PFSK-1 (cell line): ENCODE measurements around the gene MIOX.

Experiments used
- FOXP2 ChIP-seq: optimal IDR thresholded peaks from 2 replicates; pipeline ENCODE3; 2011; ENCODE audit warnings: borderline replicate concordance, control low read depth, inconsistent platforms; ENCODE audit not compliant: insufficient read depth; ENCODE audit errors: extremely low read length, extremely low read depth
- POLR2AphosphoS5 ChIP-seq: IDR thresholded peaks from 2 replicates; pipeline ENCODE4 v1.6.1; 2012; ENCODE audit warnings: low read depth, mild to moderate bottlenecking, control low read depth, low read length, moderate library complexity
- REST ChIP-seq, 2 experiments: IDR thresholded peaks; 2 replicates each; pipeline versions ENCODE4 v1.6.1 to v1.8.0; 2011 to 2012; ENCODE audit warnings: low read depth in 2 of 2, low read length in 2 of 2, control low read depth in 1 of 2, inconsistent platforms in 1 of 2, mild to moderate bottlenecking in 1 of 2, moderate library complexity in 1 of 2; ENCODE audit not compliant: insufficient read depth in 1 of 2
- SIN3A ChIP-seq: IDR thresholded peaks from 2 replicates; pipeline ENCODE4 v1.6.1; 2012; ENCODE audit warnings: mild to moderate bottlenecking, low read length, moderate library complexity, borderline replicate concordance; ENCODE audit not compliant: insufficient read depth

DNA sequence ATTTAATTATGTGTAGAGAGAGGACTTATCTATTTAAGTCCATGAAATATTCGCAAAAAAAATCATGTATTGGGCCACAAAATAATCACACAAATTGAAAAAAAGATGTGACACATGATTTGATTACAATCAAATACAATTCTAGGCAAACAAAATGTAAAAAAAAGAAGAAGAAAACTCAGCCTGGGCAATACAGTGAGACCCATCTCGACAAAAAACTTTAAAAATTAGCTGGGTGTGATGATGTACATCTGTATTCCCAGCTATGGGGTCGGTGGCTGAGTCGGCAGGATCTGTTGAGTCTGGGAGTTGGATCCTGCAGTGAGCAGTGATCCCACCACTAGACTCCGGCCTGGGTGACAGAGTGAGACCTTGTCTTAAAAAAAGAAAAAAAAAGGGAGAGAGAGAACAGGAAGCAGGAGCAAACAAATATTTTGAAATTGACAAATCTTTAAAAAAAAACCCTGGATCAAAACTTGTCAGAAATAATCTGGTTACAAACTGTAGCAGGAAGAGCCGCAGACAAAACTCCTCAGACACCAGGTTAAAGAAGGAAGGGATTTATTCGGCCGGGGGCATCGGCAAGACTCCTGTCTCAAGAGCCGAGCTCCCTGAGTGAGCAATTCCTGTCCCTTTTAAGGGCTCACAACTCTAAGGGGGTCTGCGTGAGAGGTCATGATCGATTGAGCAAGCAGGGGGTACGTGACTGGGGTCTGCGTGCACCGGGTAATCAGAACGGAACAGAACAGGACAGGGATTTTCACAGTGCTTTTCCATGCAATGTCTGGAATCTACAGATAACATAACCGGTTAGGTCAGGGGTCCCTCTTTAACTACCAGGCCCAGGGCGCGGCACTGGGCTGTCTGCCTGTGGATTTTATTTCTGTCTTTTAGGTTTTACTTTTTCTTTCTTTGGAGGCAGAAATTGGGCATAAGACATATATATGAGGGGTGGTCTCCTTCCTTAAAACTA is 46.5 kb downstream of the MIOX start:
- no peak for TF ChIP-seq REST (IDR thresholded peaks at IDR 0.05; ENCODE audit: insufficient read depth in 1 of 2, low read depth in 2 of 2, low read length in 2 of 2)
- no peak for TF ChIP-seq SIN3A
- no peak for TF ChIP-seq POLR2AphosphoS5
- TF ChIP-seq FOXP2: no peak
